Trophoblast cell (in vitro differentiated cells and primary cell): ENCODE data around the gene RUBCNL.

ENCODE experiments used
- DNase-seq, 2 donors: peaks; one replicate each; pipeline ENCODE4 v3.0.0-alpha.2; 2016
- H2AFZ ChIP-seq: 2 replicates; pipeline ENCODE4 v1.6.1; 2013; ENCODE audit warnings: low read length, moderate library complexity, mild to moderate bottlenecking; ENCODE audit not compliant: insufficient read depth, poor library complexity
- H2AK5ac ChIP-seq: 2 replicates; pipeline ENCODE4 v1.6.1; 2013; ENCODE audit warnings: mild to moderate bottlenecking, low read length
- H2BK120ac ChIP-seq: 2 replicates; pipeline ENCODE4 v1.6.1; 2013; ENCODE audit warnings: low read length, mild to moderate bottlenecking, moderate library complexity; ENCODE audit not compliant: insufficient read depth, poor library complexity
- H2BK12ac ChIP-seq: 2 replicates; pipeline ENCODE4 v1.6.1; 2013; ENCODE audit warnings: mild to moderate bottlenecking, low read length, moderate library complexity
- H2BK5ac ChIP-seq: 2 replicates; pipeline ENCODE4 v1.6.1; 2013; ENCODE audit warnings: low read length, low read depth, moderate library complexity, mild to moderate bottlenecking; ENCODE audit not compliant: poor library complexity
- H3K14ac ChIP-seq: 2 replicates; pipeline ENCODE4 v1.6.1; 2013; ENCODE audit warnings: mild to moderate bottlenecking, low read length
- H3K18ac ChIP-seq: 2 replicates; pipeline ENCODE4 v1.6.1; 2013; ENCODE audit warnings: mild to moderate bottlenecking, low read length
- H3K23ac ChIP-seq: 2 replicates; pipeline ENCODE4 v1.6.1; 2013; ENCODE audit warnings: low read length
- H3K27ac ChIP-seq: 2 replicates; pipeline ENCODE4 v1.5.1; 2013; ENCODE audit warnings: low read depth, mild to moderate bottlenecking, inconsistent platforms, low read length, moderate library complexity
- H3K27me3 ChIP-seq: 2 replicates; pipeline ENCODE4 v1.6.1; 2013; ENCODE audit warnings: inconsistent platforms, mild to moderate bottlenecking, low read length, moderate library complexity; ENCODE audit not compliant: insufficient read depth
- H3K36me3 ChIP-seq, 2 experiments: 1 replicate in 1 of 2; 2 replicates in 1 of 2; pipeline ENCODE4 v1.6.1; 2013; ENCODE audit warnings: low read length in 2 of 2, mild to moderate bottlenecking in 2 of 2, moderate library complexity in 1 of 2; ENCODE audit not compliant: insufficient read depth in 2 of 2, control insufficient read depth in 1 of 2
- H3K4ac ChIP-seq: 2 replicates; pipeline ENCODE4 v1.6.1; 2013; ENCODE audit warnings: low read depth, mild to moderate bottlenecking, low read length, moderate library complexity
- H3K4me1 ChIP-seq, 2 experiments: 1 replicate in 1 of 2; 2 replicates in 1 of 2; pipeline ENCODE4 v1.6.1; 2013; ENCODE audit warnings: low read length in 2 of 2, mild to moderate bottlenecking in 2 of 2, moderate library complexity in 1 of 2; ENCODE audit not compliant: insufficient read depth in 2 of 2, control insufficient read depth in 1 of 2
- H3K4me2 ChIP-seq: 2 replicates; pipeline ENCODE4 v1.6.1; 2013; ENCODE audit warnings: inconsistent platforms, mild to moderate bottlenecking, low read length, moderate library complexity
- H3K4me3 ChIP-seq: 2 replicates; pipeline ENCODE4 v1.5.1; 2013; ENCODE audit warnings: mild to moderate bottlenecking, low read depth, low read length, inconsistent platforms
- H3K79me1 ChIP-seq: one replicate; pipeline ENCODE4 v1.6.1; 2013; ENCODE audit warnings: low read length
- H3K79me2 ChIP-seq: 2 replicates; pipeline ENCODE4 v1.6.1; 2013; ENCODE audit warnings: low read length, mild to moderate bottlenecking; ENCODE audit not compliant: control insufficient read depth, insufficient read depth, poor library complexity
- H3K9ac ChIP-seq: 2 replicates; pipeline ENCODE4 v1.6.1; 2013; ENCODE audit warnings: mild to moderate bottlenecking, low read length
- H3K9me3 ChIP-seq: 2 replicates; pipeline ENCODE4 v1.6.1; 2013; ENCODE audit warnings: low read depth, mild to moderate bottlenecking, control low read depth, inconsistent platforms, low read length; ENCODE audit not compliant: insufficient read depth
- H4K12ac ChIP-seq: 2 replicates; pipeline ENCODE4 v1.6.1; 2013; ENCODE audit warnings: low read depth, mild to moderate bottlenecking, low read length, moderate library complexity
- H4K8ac ChIP-seq: 2 replicates; pipeline ENCODE4 v1.6.1; 2013; ENCODE audit warnings: low read depth, mild to moderate bottlenecking, low read length, moderate library complexity
- H4K91ac ChIP-seq: one replicate; pipeline ENCODE4 v1.6.1; 2013; ENCODE audit warnings: low read depth, mild to moderate bottlenecking, low read length, moderate library complexity
- WGBS: extraction: QIAGEN DNeasy Blood & Tissue Kit; methylation state at CpG from one replicate; pipeline ENCODE4 v1.1.7; 2013; ENCODE audit warnings: missing lambda C conversion rate; ENCODE audit not compliant: insufficient read length, insufficient coverage; ENCODE audit errors: extremely low coverage; 5-methylcytosine and 5-hydroxymethylcytosine counted together

Gene RUBCNL

DNA sequence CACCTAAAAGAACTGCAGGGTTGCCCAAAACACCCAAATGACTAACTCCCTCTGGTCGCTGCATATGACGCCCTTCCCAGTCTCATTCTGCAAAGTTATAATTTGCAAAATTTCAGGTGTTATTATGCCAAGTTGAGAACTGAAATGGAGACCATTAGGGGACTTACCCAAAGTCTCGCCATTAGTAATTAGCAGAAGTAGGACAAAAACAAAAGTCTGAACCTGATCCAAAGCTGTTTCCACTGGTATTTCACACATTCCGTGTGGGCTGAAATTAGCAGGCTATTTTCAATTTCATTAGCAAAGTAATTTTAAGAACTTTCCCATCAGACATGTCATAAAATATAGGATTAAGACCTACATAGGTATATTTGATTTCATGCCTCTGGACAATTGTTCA lies 6.8 kb downstream of the RUBCNL start:
- Histone ChIP-seq H3K79me2 (no peaks in the 10 kb centered on the region), H3K9me3 (no peaks in the 10 kb centered on the region), H4K91ac (no peak overlapping the region), H3K9ac (no peak overlapping the region), H3K36me3 (no peaks in the 10 kb centered on the region), H2BK120ac (no peak overlapping the region), H3K18ac (no peak overlapping the region), H3K4me3 (no peak overlapping the region), H3K27me3 (no peaks in the 10 kb centered on the region), H3K4me1 (no peaks in the 10 kb centered on the region), H3K4me2 (no peak overlapping the region), H2AK5ac (no peak overlapping the region), H3K79me1 (no peaks in the 10 kb centered on the region), H4K12ac (no peak overlapping the region), H2BK12ac (no peak overlapping the region), H3K23ac (no peak overlapping the region), H3K14ac (no peak overlapping the region), H2AFZ (no peak overlapping the region), H3K4ac (no peak overlapping the region), H2BK5ac (no peak overlapping the region), H3K27ac (no peak overlapping the region), H4K8ac (no peak overlapping the region)
- WGBS, result no CpG with 5 or more reads among the region's 4 CpGs
- no peak for DNase-seq

- Histone ChIP-seq H2BK120ac (no peak overlapping the region), H3K79me1 (no peaks in the 10 kb centered on the region), H3K4me3 (no peak overlapping the region), H3K18ac (no peak overlapping the region), H2BK5ac (no peak overlapping the region), H4K91ac (no peak overlapping the region), H3K79me2 (no peaks in the 10 kb centered on the region), H3K4ac (no peak overlapping the region), H4K12ac (no peak overlapping the region), H3K14ac (no peak overlapping the region), H3K23ac (no peak overlapping the region), H3K9ac (no peak overlapping the region), H2AK5ac (no peak overlapping the region), H3K4me1 (no peaks in the 10 kb centered on the region), H4K8ac (no peak overlapping the region), H2BK12ac (no peak overlapping the region), H3K27me3 (no peaks in the 10 kb centered on the region), H2AFZ (no peak overlapping the region), H3K36me3 (no peaks in the 10 kb centered on the region), H3K4me2 (no peak overlapping the region), H3K27ac (no peak overlapping the region), H3K9me3 (no peaks in the 10 kb centered on the region)
- no peak for DNase-seq
- WGBS, result no CpG with 5 or more reads among the region's 2 CpGs
Observed at GRCh38 chr13:46379611-46380010, 7.4 kb downstream of the RUBCNL start.

DNA sequence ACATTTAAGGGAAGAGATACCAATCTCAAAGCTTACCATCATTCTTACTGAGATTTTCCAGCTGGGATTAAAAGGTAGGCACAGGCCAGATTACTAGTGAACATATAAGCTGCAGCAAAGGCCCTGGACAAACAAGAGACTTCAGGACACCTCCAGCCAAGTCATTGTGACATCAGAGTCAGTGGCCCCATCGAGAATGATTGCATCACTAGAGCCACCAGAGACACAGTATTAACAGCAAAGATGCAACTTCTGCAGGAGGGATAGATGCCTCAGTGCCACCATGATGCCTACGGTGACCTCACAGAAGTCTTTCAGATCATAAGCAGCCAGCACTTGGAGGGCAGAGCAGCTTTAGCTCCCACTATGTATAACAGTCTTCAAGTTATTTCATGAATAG lies 8.6 kb downstream of the RUBCNL start:
- DNase-seq, result no peak
- Histone ChIP-seq H3K9ac (no peak overlapping the region), H3K79me2 (no peaks in the 10 kb centered on the region), H3K4ac (no peak overlapping the region), H2BK5ac (no peak overlapping the region), H2AFZ (no peak overlapping the region), H4K91ac (no peak overlapping the region), H3K9me3 (no peaks in the 10 kb centered on the region), H2BK12ac (no peak overlapping the region), H3K4me3 (no peak overlapping the region), H3K18ac (no peak overlapping the region), H2AK5ac (no peak overlapping the region), H3K14ac (no peak overlapping the region), H3K4me2 (no peak overlapping the region), H4K12ac (no peak overlapping the region), H3K36me3 (no peaks in the 10 kb centered on the region), H3K27me3 (no peaks in the 10 kb centered on the region), H4K8ac (no peak overlapping the region), H3K27ac (no peak overlapping the region), H3K79me1 (no peaks in the 10 kb centered on the region), H2BK120ac (no peak overlapping the region), H3K4me1 (no peaks in the 10 kb centered on the region), H3K23ac (no peak overlapping the region)
- WGBS, result no CpG with 5 or more reads among the region's 2 CpGs

DNA sequence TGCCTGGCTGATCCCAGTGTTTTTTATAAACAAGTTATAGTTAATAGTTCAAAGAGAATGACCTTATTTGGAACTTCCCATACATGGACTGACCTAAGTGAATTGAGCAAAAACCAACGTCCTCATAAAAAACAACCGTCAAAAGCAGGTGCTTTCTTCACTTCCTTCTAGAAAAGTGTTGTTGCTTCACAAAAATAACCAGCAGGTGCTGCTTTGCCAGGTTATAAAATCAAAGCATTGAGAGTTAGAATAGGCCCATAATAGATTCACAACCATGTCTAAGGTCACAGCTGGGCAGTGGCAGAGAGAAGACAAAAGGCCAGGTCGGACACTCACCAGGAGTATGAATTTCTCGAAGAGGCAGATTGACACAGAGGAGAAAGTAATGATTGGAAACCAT lies 9.5 kb downstream of the RUBCNL start:
- Histone ChIP-seq H2AK5ac (no peak overlapping the region), H3K4me1 (no peaks in the 10 kb centered on the region), H3K27ac (no peak overlapping the region), H3K9me3 (no peaks in the 10 kb centered on the region), H3K4me3 (no peak overlapping the region), H3K9ac (no peak overlapping the region), H4K8ac (no peak overlapping the region), H4K91ac (no peak overlapping the region), H3K18ac (no peak overlapping the region), H3K14ac (no peak overlapping the region), H2BK120ac (no peak overlapping the region), H3K27me3 (no peaks in the 10 kb centered on the region), H2AFZ (no peak overlapping the region), H3K4ac (no peak overlapping the region), H3K79me2 (no peaks in the 10 kb centered on the region), H3K36me3 (no peaks in the 10 kb centered on the region), H2BK12ac (no peak overlapping the region), H3K79me1 (no peaks in the 10 kb centered on the region), H3K4me2 (no peak overlapping the region), H3K23ac (no peak overlapping the region), H2BK5ac (no peak overlapping the region), H4K12ac (no peak overlapping the region)
- DNase-seq, result no peak
- WGBS, result no CpG with 5 or more reads among the region's 4 CpGs
